SK-N-MC (cell line): ENCODE measurements around the gene PIK3R4.

Source experiments
- EZH2 ChIP-seq: fragments of 200-600 bp; sonication (generic); IDR thresholded peaks from one replicate; pipeline ENCODE4 v1.6.1; 2017; ENCODE audit warnings: antibody characterized with exemption
- POLR2AphosphoS5 ChIP-seq: IDR thresholded peaks from 2 replicates; pipeline ENCODE4 v1.6.1; 2012; ENCODE audit warnings: mild to moderate bottlenecking, low read depth, low read length, borderline replicate concordance

DNA sequence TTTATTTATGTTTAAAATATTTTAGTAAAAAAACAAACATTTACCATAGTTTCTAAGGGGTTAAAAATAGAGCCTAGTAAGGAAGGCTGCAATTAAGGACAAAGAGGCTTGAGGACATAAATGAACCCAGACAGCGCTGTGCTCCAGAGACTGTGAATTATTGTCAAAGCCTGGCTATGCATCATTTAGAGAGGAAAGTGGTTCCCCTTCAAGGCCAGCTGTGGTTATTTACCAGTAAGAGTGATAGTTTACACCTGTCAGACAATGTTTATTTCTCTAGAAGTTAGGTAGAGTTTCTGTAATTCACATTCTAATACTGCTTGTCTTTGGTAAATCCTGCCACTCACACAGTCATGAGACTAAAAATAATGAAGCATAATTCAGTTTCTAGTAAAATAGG is 32.4 kb upstream of the PIK3R4 start:
- TF ChIP-seq POLR2AphosphoS5, result no peak
- no peak for TF ChIP-seq EZH2
